ENCODE data around the gene THSD1.
A peak's percentile ranks its signal among the peaks of the same experiment; 100 is the strongest.

The THSD1 gene

GRCh38 chr13:52405767-52406494 lies at the start of gene THSD1:
TSS of gene THSD1 (minus strand) at chr13:52406172. CDS start at chr13:52402600, 3,572 bp downstream.
- DNase-seq (ENCODE audit: low spot score) = no peak

DNA sequence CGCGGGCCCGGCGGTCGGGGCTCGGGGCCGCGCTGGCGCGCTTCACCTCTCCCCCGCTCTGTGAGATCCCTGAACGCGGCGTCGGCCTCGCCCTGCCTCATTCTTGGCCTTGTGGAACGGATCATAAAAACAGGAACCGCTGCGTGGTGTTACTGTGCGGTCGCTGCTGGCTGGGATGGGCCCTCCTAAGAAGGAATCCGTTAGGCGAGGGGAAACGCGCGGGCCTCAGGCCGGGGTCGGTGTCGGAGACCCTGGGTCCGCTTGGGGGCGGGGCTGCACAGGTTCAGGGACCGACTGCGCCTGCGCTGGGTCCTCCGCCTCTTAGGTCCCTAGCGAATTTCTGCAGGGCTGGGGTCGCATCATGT lies 49.7 kb upstream of the THSD1 start:
- DNase-seq (ENCODE audit: low spot score) = peak; percentile 61

DNA sequence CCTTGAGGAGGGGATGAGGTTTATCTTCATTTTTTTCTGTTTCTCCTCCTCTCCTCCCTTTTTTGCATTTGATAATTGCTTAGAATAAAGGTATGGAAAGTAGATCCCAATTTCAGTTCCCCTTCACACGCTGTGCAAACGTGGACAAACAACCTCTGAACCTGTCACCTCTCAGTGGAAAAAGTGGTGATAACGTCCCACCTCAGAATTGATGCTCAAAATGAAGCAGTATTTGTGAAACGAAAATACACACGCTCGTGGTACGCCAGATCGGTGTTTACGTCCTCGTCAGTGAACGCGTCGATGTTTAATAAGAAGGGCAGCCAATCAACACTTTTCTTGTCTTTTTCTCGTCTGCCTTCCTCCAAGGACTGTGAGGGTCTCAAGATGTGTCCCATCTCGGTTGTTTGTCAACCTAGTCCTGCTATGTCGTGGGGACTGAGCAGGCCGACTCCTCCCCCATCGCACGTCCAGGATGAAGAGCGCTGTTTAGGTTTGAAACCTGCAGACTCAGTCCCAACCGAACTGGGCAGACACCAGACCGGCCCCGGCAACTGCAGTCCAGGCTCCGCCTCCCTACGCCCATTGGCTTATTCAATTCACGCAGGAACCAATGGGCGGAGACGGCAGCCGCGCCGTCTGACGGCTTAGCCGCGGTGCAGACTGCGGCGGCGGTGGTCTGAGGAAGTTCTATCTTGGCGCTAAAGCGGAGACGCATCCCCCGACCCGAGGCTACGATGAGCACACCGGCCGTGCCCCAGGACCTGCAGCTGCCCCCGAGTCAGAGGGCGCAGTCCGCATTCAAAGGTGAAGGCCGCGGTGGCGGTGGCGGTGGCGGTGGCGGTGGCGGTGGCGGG lies 49.1 kb upstream of the THSD1 start, which contains the start of gene CKAP2:
Gene CKAP2 (plus strand): TSS at position 659 of the 857 bp plus-strand sequence. CDS start 79 bp downstream, at position 738.
- peak; percentile 97 for DNase-seq (ENCODE audit: low spot score)

DNA sequence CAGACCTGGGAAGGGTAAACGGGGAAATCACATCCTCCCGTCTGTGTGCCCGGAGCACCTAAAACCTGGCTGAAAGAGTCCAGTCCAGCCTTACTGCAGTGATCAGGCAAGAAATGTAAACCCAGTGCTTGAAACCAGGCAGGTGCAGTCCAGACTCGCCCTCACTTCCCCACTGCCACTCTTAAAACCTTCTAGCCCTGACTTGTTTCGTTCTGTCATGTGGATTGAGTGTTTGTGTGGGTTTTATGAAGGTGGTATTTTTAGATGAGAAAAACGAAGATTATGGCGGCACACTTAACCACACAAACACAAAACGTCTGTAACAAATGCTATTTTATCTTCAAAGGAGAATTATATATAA lies 48.5 kb upstream of the THSD1 start:
- peak; percentile 42 for DNase-seq (ENCODE audit: low spot score)

GRCh38 chr13:52452470-52452869 lies 46.5 kb upstream of the THSD1 start:
- DNase-seq (ENCODE audit: low spot score) = no peak

GRCh38 chr13:52451135-52451804 lies 45.3 kb upstream of the THSD1 start:
- no peak for DNase-seq (ENCODE audit: low spot score)

DNA sequence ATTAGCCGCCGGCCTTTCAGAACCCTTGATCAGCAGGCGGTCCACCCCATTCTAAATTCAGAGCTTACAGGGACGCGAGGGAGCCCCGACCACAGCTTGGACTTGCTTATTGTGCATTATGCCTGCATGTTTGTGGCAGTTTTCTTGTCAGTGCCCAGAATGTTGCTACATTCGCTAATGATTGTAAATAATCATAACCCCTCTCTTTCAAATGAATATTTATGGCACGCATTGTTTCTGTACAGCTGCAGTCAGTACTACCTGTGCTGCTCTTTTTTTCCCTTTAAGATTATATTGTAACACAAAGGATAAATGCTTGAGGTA lies 44.8 kb upstream of the THSD1 start:
- DNase-seq (ENCODE audit: low spot score) = no peak

- DNase-seq (ENCODE audit: low spot score) = peak; percentile 97
These were observed 44.2 kb upstream of the THSD1 start, which contains the start of gene VPS36 for GRCh38 chr13:52450012-52450792. TSS of gene VPS36 (minus strand) at chr13:52450634. CDS start at chr13:52450594, 40 bp downstream.

DNA sequence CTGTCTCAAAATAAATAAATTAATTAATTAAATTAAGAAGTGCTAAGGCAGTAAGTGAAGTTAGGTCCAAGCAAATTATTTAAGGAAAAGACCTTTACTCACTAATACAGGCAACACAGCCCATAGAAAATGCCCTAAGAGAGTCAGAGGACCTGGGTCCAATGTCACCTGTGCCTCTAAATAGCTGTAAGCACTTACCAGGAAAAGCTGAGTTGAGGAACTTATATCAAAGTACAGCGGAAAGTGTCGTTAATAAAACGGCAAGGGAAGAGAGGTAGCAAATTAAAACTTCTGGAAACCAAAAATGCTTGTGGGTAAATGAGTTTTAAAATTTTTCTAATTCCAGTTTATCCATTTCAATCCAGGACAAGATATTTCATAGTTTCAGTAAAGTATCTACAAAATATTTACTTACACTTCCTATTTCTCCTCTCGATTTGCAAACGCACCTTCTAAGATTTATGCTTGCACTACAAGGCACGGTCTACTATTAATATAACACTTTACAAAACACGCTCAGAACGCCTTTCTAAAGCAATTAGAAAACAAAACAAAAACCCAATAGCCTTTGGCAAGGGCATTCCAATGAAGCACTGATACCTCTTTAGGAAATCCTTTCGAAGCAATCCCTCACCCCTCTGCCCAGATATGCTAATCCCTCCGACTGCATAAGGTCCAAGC lies 43.5 kb upstream of the THSD1 start:
- DNase-seq (ENCODE audit: low spot score) = no peak

- DNase-seq (ENCODE audit: low spot score) = no peak
These were observed 42.0 kb upstream of the THSD1 start for GRCh38 chr13:52447815-52448552.

- DNase-seq (ENCODE audit: low spot score) = no peak
These were observed 41.4 kb upstream of the THSD1 start for GRCh38 chr13:52447354-52447753.

DNA sequence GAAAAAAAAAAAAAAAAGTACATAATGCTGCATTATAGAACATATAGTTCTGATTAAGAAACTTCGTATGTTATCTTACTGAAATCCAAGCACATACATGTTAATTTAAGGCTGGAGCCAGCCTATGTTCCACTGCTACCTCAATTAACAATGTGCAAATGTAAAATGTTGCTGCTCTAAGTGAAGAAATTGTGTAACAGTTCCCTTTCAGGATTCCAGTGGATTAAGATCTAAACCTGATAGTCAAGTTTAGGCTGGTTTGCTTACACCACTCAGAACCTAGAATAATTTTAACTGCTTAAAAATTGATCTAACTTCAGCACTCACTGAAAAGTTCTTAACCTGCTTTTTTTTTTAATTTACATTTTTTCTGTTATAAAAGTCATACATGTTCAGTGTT lies 40.3 kb upstream of the THSD1 start:
- DNase-seq (ENCODE audit: low spot score) = no peak

- no peak for DNase-seq (ENCODE audit: low spot score)
These were observed 26.5 kb upstream of the THSD1 start for GRCh38 chr13:52432456-52432855.

DNA sequence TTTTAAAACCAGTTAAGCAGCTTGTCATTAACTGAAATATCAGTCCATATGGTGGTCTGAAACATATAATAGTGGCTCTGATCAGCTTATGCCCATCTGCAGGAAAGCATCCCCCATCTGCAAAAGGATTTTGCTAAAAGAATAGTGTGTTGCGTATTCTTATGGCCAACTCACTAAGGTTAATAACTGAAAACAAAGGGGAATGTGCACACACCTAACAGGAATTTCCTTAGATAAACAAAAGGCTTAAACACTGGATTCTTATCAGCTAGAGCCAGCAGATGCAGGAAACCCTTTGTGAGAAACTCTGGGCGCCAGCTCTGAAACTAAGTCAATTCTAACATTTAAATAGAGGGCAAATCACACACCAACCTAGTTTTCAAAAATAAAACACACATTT lies 22.3 kb upstream of the THSD1 start:
- DNase-seq (ENCODE audit: low spot score) = no peak

DNA sequence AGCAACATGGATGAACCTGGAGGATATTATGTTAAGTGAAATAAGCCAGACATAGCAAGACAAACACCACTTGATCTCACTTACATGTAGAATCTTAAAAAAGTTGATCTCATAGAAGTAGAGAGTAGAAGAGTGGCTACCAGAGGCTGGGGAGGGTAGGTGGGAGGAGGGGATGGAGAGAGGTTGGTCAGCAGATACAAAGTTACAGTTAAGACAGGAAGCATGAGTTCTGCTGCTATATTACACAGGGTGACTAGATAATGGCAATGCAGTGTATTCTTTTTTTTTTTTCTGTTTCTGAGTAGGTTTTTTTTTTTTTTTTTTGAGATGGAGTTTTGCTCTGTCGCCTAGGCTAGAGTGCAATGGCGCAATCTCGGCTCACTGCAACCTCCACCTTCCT lies 15.2 kb upstream of the THSD1 start:
- DNase-seq (ENCODE audit: low spot score) = no peak

DNA sequence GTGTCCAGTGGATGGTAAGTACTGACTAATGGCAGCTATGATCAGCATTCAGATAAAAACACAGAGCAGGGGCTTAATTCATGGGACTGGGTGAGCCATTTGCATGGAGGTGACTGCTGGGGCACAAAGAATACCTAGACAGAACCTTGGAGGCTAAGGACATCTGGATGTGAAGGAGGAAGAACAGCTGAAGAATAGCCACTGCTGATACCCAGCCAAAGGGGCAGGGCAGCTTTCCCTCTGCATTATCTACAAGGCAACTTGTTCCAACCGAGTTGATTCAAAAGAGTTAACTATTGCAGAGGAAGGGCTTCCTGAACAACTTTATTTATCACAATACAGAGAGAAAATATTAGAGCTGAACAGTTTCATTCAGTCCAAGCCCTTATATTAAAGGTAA lies 13.1 kb upstream of the THSD1 start:
- DNase-seq (ENCODE audit: low spot score) = no peak

GRCh38 chr13:52414963-52415362 lies 9.0 kb upstream of the THSD1 start:
- DNase-seq (ENCODE audit: low spot score) = no peak

DNA sequence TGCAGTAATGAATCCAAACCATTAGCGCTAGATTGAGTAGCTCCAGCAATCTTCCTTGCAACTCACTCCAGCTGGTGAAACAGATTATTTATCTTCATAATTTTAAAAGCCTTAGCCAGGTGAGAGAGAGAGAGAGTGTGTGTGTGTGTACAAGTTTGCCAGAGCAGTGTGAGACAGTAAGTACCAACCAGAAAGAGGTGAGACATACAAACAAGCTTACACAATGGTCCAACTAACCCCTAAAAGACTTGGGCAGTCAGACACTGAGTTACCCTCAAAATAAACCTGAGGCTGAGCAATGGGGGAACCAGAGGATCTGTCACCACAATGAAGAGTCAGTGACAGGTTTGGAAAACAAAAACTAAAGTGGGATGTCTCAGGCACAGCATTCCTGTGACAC lies 8.1 kb upstream of the THSD1 start:
- no peak for DNase-seq (ENCODE audit: low spot score)

- DNase-seq (ENCODE audit: low spot score) = no peak
These were observed 6.2 kb upstream of the THSD1 start for GRCh38 chr13:52412128-52412527.

DNA sequence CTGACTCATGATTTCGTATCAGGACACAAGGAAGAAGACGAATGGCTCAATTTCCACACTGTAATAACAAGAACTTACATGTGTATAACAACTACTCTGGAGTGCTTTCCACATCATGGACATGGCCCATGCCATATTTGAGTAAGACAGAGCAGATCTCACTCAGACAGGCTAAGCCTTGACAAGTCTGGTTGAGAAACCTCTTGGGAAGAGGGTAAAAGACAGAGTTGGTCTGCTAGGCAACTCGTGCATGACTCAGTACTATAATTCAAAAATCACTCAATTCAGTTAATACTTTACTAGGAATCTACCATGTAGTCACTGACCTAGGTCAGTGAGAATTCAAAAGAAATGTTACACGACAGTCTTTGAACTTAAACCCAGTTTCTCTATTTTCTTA lies 5.7 kb upstream of the THSD1 start:
- no peak for DNase-seq (ENCODE audit: low spot score)

Measured in hematopoietic multipotent progenitor cell treated with erythropoietin and hydrocortisone succinate and interleukin-3 and kit ligand, for 15 days (in vitro differentiated cells).